ENCODE measurements around the gene PDE4D.

GRCh38 chr5:59466271-59466670, 427.3 kb downstream of the PDE4D start:
- TF ChIP-seq, protein P1, sequence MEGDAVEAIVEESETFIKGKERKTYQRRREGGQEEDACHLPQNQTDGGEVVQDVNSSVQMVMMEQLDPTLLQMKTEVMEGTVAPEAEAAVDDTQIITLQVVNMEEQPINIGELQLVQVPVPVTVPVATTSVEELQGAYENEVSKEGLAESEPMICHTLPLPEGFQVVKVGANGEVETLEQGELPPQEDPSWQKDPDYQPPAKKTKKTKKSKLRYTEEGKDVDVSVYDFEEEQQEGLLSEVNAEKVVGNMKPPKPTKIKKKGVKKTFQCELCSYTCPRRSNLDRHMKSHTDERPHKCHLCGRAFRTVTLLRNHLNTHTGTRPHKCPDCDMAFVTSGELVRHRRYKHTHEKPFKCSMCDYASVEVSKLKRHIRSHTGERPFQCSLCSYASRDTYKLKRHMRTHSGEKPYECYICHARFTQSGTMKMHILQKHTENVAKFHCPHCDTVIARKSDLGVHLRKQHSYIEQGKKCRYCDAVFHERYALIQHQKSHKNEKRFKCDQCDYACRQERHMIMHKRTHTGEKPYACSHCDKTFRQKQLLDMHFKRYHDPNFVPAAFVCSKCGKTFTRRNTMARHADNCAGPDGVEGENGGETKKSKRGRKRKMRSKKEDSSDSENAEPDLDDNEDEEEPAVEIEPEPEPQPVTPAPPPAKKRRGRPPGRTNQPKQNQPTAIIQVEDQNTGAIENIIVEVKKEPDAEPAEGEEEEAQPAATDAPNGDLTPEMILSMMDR (conservative IDR thresholded peaks at IDR 0.05; ENCODE audit: low read length), result no peak
- TF ChIP-seq EZH2phosphoT487 (IDR thresholded peaks at IDR 0.05; ENCODE audit: borderline replicate concordance, low read depth, low read length), result no peak
